T-helper 1 cell (primary cell): ENCODE results near the gene HEBP2.
"Not testable (repeated sequence)": the region's sequence is repeated elsewhere in the genome, so short reads cannot be mapped to it uniquely, and the experiment has no call there.

Source experiments
- DNase-seq, 5 donors: peaks; one replicate each; pipeline ENCODE4 v3.0.0-alpha.2; 2012 to 2020
- total RNA-seq, 4 donors: gene quantifications; one replicate each; lab custom pipeline; 2026; lab: John Stamatoyannopoulos, UW

The HEBP2 gene
- 72.1 to 88.8 (median 73.7) reads per million in 4 donors for total RNA-seq

GRCh38 chr6:138403801-138404665 lies at the start of gene HEBP2:
TSS of gene HEBP2 (plus strand) at chr6:138404223. CDS start at chr6:138404496, 273 bp downstream.
- DNase-seq = peak; percentile 86 to 94 (median 92)

- DNase-seq = no peak
Observed at GRCh38 chr6:138357928-138358327, 46.1 kb upstream of the HEBP2 start.

GRCh38 chr6:138368684-138369083 lies 35.3 kb upstream of the HEBP2 start:
- not testable (repeated sequence) for DNase-seq

- DNase-seq = no peak
Observed at GRCh38 chr6:138370631-138371451, 33.2 kb upstream of the HEBP2 start.

GRCh38 chr6:138371452-138371711 lies 32.6 kb upstream of the HEBP2 start:
- no peak for DNase-seq

- DNase-seq = no peak
Observed at GRCh38 chr6:138371720-138372119, 32.3 kb upstream of the HEBP2 start.

GRCh38 chr6:138372711-138373463 lies 31.1 kb upstream of the HEBP2 start:
- peak in 1 of 5 donors; percentile 5 for DNase-seq

GRCh38 chr6:138374230-138374629 lies 29.8 kb upstream of the HEBP2 start:
- DNase-seq = no peak

- no peak for DNase-seq
Observed at GRCh38 chr6:138374815-138375214, 29.2 kb upstream of the HEBP2 start.

- no peak for DNase-seq
Observed at GRCh38 chr6:138377042-138377441, 27.0 kb upstream of the HEBP2 start.

- no peak for DNase-seq
Observed at GRCh38 chr6:138377844-138378243, 26.2 kb upstream of the HEBP2 start, which contains the start of gene SMIM28. TSS of gene SMIM28 (plus strand) at chr6:138377905. CDS start at chr6:138378073, 168 bp downstream.

GRCh38 chr6:138378463-138378862 lies 25.6 kb upstream of the HEBP2 start:
- DNase-seq = no peak

- no peak for DNase-seq
Observed at GRCh38 chr6:138382498-138383265, 21.3 kb upstream of the HEBP2 start.

- DNase-seq = no peak
Observed at GRCh38 chr6:138383776-138384175, 20.2 kb upstream of the HEBP2 start.

GRCh38 chr6:138386897-138387296 lies 17.1 kb upstream of the HEBP2 start:
- no peak for DNase-seq

- DNase-seq = no peak
Observed at GRCh38 chr6:138387577-138388368, 16.2 kb upstream of the HEBP2 start.

GRCh38 chr6:138389551-138389950 lies 14.5 kb upstream of the HEBP2 start:
- no peak for DNase-seq

GRCh38 chr6:138393871-138394783 lies 9.9 kb upstream of the HEBP2 start:
- DNase-seq = no peak

GRCh38 chr6:138396709-138397108 lies 7.3 kb upstream of the HEBP2 start:
- DNase-seq = no peak
